Upper lobe of left lung (tissue), 6 donors: ENCODE results near the gene APLF. TPM values are rescaled to one million over a fixed set of nuclear protein-coding genes. Genes with fewer than 3 reads are reported as not detected.

Experiments
- ATAC-seq, 2 donors: fragments of 200-7000 bp; cut with Tn5 transposase; one replicate each; pipeline ENCODE4 v1.9.1; 2022; ENCODE audit warnings: mild to moderate bottlenecking in 2 of 2, moderate library complexity in 2 of 2; ENCODE audit not compliant: low FRiP score in 2 of 2
- DNase-seq, 2 donors: peaks; one replicate each; pipeline ENCODE4 v3.0.0-alpha.2; 2019 to 2020
- H3K27ac ChIP-seq, 4 donors: fragments of 200-600 bp; sonication (generic); one replicate each; pipeline ENCODE4 v1.5.1; 2016 to 2019
- H3K27me3 ChIP-seq, 4 donors: fragments of 200-600 bp; sonication (generic); one replicate each; pipeline ENCODE4 v1.5.1; 2017 to 2019
- H3K36me3 ChIP-seq, 4 donors: fragments of 200-600 bp; sonication (generic); one replicate each; pipeline ENCODE4 v1.5.1; 2016 to 2019
- H3K4me1 ChIP-seq, 4 donors: fragments of 200-600 bp; sonication (generic); one replicate each; pipeline ENCODE4 v1.5.1; 2018 to 2019
- H3K4me3 ChIP-seq, 4 donors: fragments of 200-600 bp; sonication (generic); one replicate each; pipeline ENCODE4 v1.5.1; 2017 to 2019; ENCODE audit warnings: mild to moderate bottlenecking in 2 of 4, moderate library complexity in 1 of 4
- H3K9me3 ChIP-seq, 4 donors: fragments of 200-600 bp; sonication (generic); one replicate each; pipeline ENCODE4 v1.5.1; 2018 to 2019
- CTCF ChIP-seq, 6 experiments: fragments of 450-650 bp in 4 of 6; fragments of 200-600 bp in 2 of 6; sonication (generic) in 2 of 6; IDR thresholded peaks; one replicate each; pipeline ENCODE4 v1.5.1; 2016 to 2019; ENCODE audit warnings: antibody characterized with exemption in 6 of 6
- EP300 ChIP-seq, 4 donors: sonication (generic); formaldehyde crosslinking; IDR thresholded peaks; one replicate each; pipeline ENCODE4 v1.5.1; 2017; ENCODE audit warnings: antibody characterized with exemption in 4 of 4, control low read depth in 2 of 4
- POLR2A ChIP-seq, 4 donors: fragments of 450-650 bp; IDR thresholded peaks; one replicate each; pipeline ENCODE4 v1.5.1; 2016 to 2017; ENCODE audit warnings: antibody characterized with exemption in 4 of 4, mild to moderate bottlenecking in 2 of 4
- POLR2AphosphoS5 ChIP-seq, 2 donors: sonication (generic); formaldehyde crosslinking; IDR thresholded peaks; one replicate each; pipeline ENCODE4 v1.5.1; 2017; ENCODE audit warnings: antibody characterized with exemption in 2 of 2
- WGBS, 2 donors: methylation state at CpG; one replicate each; pipeline ENCODE4 v1.1.5; 2017 to 2018; 5-methylcytosine and 5-hydroxymethylcytosine counted together
- total RNA-seq, 6 donors: library from RNA; depleted of rRNA in 4 of 6; stranded (reverse); fragments of >200 nt in 4 of 6; gene quantifications; one replicate each; pipeline versions ENCODE4 v1.1.0 to v1.2.1, GENCODE V29; 2016 to 2021
- donor health status: DM: no; HTN: no; CAD: no; lungs with moderate emphysema.
- donor health status: DM: no; HTN: yes; CAD: no; lungs with severe emphysema.

APLF gene
- total RNA-seq, 6 donors from 2014 or later = 3.7 to 5.5 (median 4.7) TPM

- WGBS, 2 donors = 4 to 6% methylated on average over 11 of the region's 11 CpGs
- Histone ChIP-seq H3K27ac (peak overlapping the region; percentile 82 to 94 (median 88)), H3K4me1 (peaks cover 10 to 20% (median 17%) of the 10 kb centered on the region in 4 donors), H3K4me3 (peak overlapping the region; percentile 58 to 83 (median 64)), H3K36me3 (no peaks in the 10 kb centered on the region), H3K27me3 (no peaks in the 10 kb centered on the region), H3K9me3 (no peaks in the 10 kb centered on the region)
- TF ChIP-seq POLR2AphosphoS5 (IDR thresholded peaks at IDR 0.05) (no peak), CTCF (IDR thresholded peaks at IDR 0.05) (peak in 2 of 6 experiments; percentile 7 to 24)
- peak in 1 of 2 donors; percentile 2 for ATAC-seq
- DNase-seq = peak in 1 of 2 donors; percentile 44
These were observed 1.0 kb upstream of the APLF start for GRCh38 chr2:68466361-68466777.

- DNase-seq (no peak), ATAC-seq (peak; percentile 26 to 56)
- Histone ChIP-seq H3K36me3 (no peaks in the 10 kb centered on the region), H3K9me3 (no peaks in the 10 kb centered on the region), H3K4me1 (peaks cover 10 to 20% (median 17%) of the 10 kb centered on the region in 4 donors), H3K27ac (peak overlapping the region; percentile 82 to 94 (median 88)), H3K27me3 (no peaks in the 10 kb centered on the region), H3K4me3 (peak overlapping the region; percentile 58 to 83 (median 64))
- WGBS, 2 donors = 0% methylated on average over 15 to 18 of the region's 18 CpGs
- TF ChIP-seq CTCF (IDR thresholded peaks at IDR 0.05) = no peak
- no peak for TF ChIP-seq POLR2A (IDR thresholded peaks at IDR 0.05)
- TF ChIP-seq EP300 (IDR thresholded peaks at IDR 0.05) = no peak
- no peak for TF ChIP-seq POLR2AphosphoS5 (IDR thresholded peaks at IDR 0.05)
These were observed 658 bp upstream of the APLF start for GRCh38 chr2:68466778-68467076.

GRCh38 chr2:68468801-68469200 lies 1.4 kb downstream of the APLF start:
- H3K9me3 ChIP-seq = no peaks in the 10 kb centered on the region
- no peak overlapping the region for H3K4me3 ChIP-seq

GRCh38 chr2:68469935-68470334 lies 2.5 kb downstream of the APLF start:
- Histone ChIP-seq H3K4me1 (peaks cover 10 to 20% (median 15%) of the 10 kb centered on the region in 4 donors), H3K36me3 (no peaks in the 10 kb centered on the region), H3K27me3 (no peaks in the 10 kb centered on the region), H3K4me3 (no peak overlapping the region), H3K27ac (no peak overlapping the region), H3K9me3 (no peaks in the 10 kb centered on the region)
- WGBS, 2 donors = 90 to 94% methylated on average over 1 of the region's 1 CpG
- no peak for ATAC-seq
- no peak for DNase-seq
- TF ChIP-seq POLR2AphosphoS5 (IDR thresholded peaks at IDR 0.05) (no peak), POLR2A (IDR thresholded peaks at IDR 0.05) (no peak), CTCF (IDR thresholded peaks at IDR 0.05) (no peak), EP300 (IDR thresholded peaks at IDR 0.05) (no peak)

More at GRCh38 chr2:68468801-68469200, 1.4 kb downstream of the APLF start:
- 83 to 85% methylated on average over 2 of the region's 2 CpGs for WGBS, 2 donors
- Histone ChIP-seq H3K27me3 (no peaks in the 10 kb centered on the region), H3K4me1 (peaks cover 10 to 20% (median 15%) of the 10 kb centered on the region in 4 donors), H3K27ac (no peak overlapping the region), H3K36me3 (no peaks in the 10 kb centered on the region)
- no peak for TF ChIP-seq POLR2AphosphoS5 (IDR thresholded peaks at IDR 0.05)
- TF ChIP-seq POLR2A (IDR thresholded peaks at IDR 0.05) = no peak
- TF ChIP-seq EP300 (IDR thresholded peaks at IDR 0.05) = no peak
- TF ChIP-seq CTCF (IDR thresholded peaks at IDR 0.05) = no peak
- ATAC-seq (no peak), DNase-seq (no peak)

- Histone ChIP-seq H3K36me3 (no peaks in the 10 kb centered on the region), H3K27me3 (no peaks in the 10 kb centered on the region), H3K4me1 (peaks cover 5 to 13% (median 10%) of the 10 kb centered on the region in 4 donors), H3K4me3 (no peak overlapping the region), H3K27ac (no peak overlapping the region), H3K9me3 (no peaks in the 10 kb centered on the region)
- TF ChIP-seq CTCF (IDR thresholded peaks at IDR 0.05) (no peak), POLR2A (IDR thresholded peaks at IDR 0.05) (no peak), POLR2AphosphoS5 (IDR thresholded peaks at IDR 0.05) (no peak), EP300 (IDR thresholded peaks at IDR 0.05) (no peak)
- 97 to 98% methylated on average over 2 of the region's 2 CpGs for WGBS, 2 donors
- no peak for DNase-seq
- no peak for ATAC-seq
These were observed 4.0 kb downstream of the APLF start for GRCh38 chr2:68471385-68471784.
